Stomach (tissue), 4 donors: ENCODE results near the gene SRL.

Experiments
- EP300 ChIP-seq: sonication (generic); formaldehyde crosslinking; IDR thresholded peaks from one replicate; pipeline ENCODE4 v1.6.1; 2017; ENCODE audit warnings: antibody characterized with exemption
- POLR2AphosphoS5 ChIP-seq, 3 donors: sonication (generic); formaldehyde crosslinking; IDR thresholded peaks; one replicate each; pipeline ENCODE4 v1.6.1; 2016; ENCODE audit warnings: antibody characterized with exemption in 3 of 3
- TF ChIP-seq, protein P1 (sequence below), 7 experiments: fragments of 450-650 bp in 4 of 7; fragments of 200-600 bp in 3 of 7; sonication (generic) in 3 of 7; IDR thresholded peaks; one replicate each; pipeline ENCODE4 v1.5.1; 2016 to 2019; ENCODE audit warnings: antibody characterized with exemption in 7 of 7, control low read depth in 2 of 7, mild to moderate bottlenecking in 1 of 7

DNA sequence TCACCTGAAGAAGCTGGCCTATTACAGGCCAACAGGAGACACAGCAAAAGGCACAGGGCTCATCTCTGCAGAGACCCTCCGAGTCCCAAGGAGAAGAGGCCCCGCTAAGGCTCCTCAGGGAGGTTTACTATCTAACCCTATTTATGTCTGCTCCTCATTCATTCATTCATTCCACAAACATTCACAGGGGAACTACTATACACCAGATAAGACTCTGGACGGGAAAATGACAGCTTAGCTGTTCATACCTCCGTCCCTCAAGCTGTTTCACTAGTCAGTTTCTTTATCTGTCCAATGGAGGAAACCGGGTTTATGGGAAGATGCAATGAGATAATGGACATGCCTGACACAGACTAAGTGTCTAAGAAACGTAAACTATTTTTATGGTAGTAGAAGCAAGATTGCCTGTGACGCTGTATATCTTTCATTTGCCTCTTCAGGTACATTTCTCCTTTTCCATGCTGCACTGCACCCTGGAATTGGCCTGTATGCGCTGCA, 62.1 kb downstream of the SRL start:
- TF ChIP-seq, protein P1, sequence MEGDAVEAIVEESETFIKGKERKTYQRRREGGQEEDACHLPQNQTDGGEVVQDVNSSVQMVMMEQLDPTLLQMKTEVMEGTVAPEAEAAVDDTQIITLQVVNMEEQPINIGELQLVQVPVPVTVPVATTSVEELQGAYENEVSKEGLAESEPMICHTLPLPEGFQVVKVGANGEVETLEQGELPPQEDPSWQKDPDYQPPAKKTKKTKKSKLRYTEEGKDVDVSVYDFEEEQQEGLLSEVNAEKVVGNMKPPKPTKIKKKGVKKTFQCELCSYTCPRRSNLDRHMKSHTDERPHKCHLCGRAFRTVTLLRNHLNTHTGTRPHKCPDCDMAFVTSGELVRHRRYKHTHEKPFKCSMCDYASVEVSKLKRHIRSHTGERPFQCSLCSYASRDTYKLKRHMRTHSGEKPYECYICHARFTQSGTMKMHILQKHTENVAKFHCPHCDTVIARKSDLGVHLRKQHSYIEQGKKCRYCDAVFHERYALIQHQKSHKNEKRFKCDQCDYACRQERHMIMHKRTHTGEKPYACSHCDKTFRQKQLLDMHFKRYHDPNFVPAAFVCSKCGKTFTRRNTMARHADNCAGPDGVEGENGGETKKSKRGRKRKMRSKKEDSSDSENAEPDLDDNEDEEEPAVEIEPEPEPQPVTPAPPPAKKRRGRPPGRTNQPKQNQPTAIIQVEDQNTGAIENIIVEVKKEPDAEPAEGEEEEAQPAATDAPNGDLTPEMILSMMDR (IDR thresholded peaks at IDR 0.05) = no peak
- TF ChIP-seq EP300 = no peak
- TF ChIP-seq POLR2AphosphoS5 (IDR thresholded peaks at IDR 0.05) = no peak
